ENCODE data around the gene RFLNA.

Gene RFLNA

DNA sequence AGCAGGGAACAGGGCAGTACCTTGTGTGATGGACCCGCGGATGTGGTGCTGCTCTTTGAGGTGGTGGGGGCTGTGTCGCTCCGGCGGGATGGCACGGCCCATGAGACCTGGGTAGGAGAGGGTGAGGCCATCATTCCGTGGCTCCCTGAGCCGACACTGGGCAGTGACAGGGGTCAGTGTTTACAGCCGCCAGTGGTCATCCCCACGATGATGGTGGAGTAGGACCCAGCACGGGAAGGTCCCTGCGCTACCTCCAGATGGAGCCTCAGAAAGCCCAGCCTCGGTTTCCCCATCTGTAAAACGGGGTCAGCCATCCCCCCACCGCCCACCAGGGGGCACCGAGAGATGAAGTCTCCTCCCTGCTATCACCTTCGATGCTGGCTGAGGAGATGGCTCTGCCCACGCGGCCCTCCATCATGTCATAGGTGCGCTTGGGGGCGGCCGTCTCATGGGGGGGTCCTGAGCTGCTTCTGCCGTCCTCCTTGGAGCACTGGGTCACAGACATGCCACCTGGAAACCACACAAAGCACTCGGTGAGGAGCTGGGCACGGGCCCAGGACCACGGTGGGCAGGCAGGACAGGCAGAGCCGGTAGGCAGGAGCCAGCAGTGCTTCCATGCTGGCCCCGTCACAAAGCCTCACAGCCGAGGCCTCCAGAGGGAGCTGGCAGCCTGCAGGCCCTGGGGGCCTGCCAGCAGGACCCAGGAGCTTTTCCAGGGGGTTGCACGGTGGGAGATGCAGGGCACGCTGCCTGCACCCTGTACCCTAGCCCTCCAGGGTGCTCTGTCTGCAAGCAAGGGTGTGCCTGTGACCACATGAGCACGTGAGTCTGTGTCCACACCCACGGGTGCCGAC, 53.1 kb downstream of the RFLNA start:
- no peak for DNase-seq (ENCODE audit: low read depth)
- TF ChIP-seq, protein P1, sequence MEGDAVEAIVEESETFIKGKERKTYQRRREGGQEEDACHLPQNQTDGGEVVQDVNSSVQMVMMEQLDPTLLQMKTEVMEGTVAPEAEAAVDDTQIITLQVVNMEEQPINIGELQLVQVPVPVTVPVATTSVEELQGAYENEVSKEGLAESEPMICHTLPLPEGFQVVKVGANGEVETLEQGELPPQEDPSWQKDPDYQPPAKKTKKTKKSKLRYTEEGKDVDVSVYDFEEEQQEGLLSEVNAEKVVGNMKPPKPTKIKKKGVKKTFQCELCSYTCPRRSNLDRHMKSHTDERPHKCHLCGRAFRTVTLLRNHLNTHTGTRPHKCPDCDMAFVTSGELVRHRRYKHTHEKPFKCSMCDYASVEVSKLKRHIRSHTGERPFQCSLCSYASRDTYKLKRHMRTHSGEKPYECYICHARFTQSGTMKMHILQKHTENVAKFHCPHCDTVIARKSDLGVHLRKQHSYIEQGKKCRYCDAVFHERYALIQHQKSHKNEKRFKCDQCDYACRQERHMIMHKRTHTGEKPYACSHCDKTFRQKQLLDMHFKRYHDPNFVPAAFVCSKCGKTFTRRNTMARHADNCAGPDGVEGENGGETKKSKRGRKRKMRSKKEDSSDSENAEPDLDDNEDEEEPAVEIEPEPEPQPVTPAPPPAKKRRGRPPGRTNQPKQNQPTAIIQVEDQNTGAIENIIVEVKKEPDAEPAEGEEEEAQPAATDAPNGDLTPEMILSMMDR (conservative IDR thresholded peaks at IDR 0.05; ENCODE audit: low read depth, low read length) = peak; percentile 61

GRCh38 chr12:124348659-124349380, 53.9 kb downstream of the RFLNA start:
- DNase-seq (ENCODE audit: low read depth) = no peak

More for the DNA sequence above, 53.1 kb downstream of the RFLNA start:
- no peak overlapping the region for H3K4me3 ChIP-seq (ENCODE audit: low read depth, low read length)

DNA sequence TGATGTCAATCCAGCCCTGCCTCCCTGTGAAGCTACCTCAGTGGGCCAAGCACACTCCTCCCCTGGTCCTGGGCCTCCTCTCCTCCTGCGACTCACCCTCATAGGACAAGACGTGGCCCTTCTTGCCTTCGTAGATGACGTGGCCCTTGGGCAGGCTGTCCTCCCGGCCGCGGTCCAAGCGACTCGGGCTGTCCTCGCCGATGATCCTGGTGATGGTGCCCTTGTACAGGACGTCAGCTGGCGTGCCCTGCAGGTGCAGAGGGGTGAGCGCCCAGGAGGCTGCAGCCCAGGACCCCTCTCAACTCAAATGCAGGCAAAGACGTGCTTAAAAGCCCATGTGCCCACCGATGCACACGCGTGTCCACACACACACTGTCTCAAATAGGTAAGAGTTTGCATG, 55.6 kb downstream of the RFLNA start:
- no peak overlapping the region for H3K4me3 ChIP-seq (ENCODE audit: low read depth, low read length)
- DNase-seq (ENCODE audit: low read depth) = no peak
- TF ChIP-seq, protein P1 (conservative IDR thresholded peaks at IDR 0.05; ENCODE audit: low read depth, low read length) = no peak

More at GRCh38 chr12:124348659-124349380, 53.9 kb downstream of the RFLNA start:
- H3K4me3 ChIP-seq (ENCODE audit: low read depth, low read length) = no peak overlapping the region
- TF ChIP-seq, protein P1 (conservative IDR thresholded peaks at IDR 0.05; ENCODE audit: low read depth, low read length) = no peak

GRCh38 chr12:124351422-124351821, 56.5 kb downstream of the RFLNA start:
- no peak for DNase-seq (ENCODE audit: low read depth)
- TF ChIP-seq, protein P1 (conservative IDR thresholded peaks at IDR 0.05; ENCODE audit: low read depth, low read length) = no peak
- no peak overlapping the region for H3K4me3 ChIP-seq (ENCODE audit: low read depth, low read length)

- TF ChIP-seq, protein P1 (conservative IDR thresholded peaks at IDR 0.05; ENCODE audit: low read depth, low read length) = no peak
- DNase-seq (ENCODE audit: low read depth) = no peak
- H3K4me3 ChIP-seq (ENCODE audit: low read depth, low read length) = no peak overlapping the region
Measured at GRCh38 chr12:124352257-124352656, 57.4 kb downstream of the RFLNA start.

GRCh38 chr12:124352839-124353238, 57.9 kb downstream of the RFLNA start:
- no peak overlapping the region for H3K4me3 ChIP-seq (ENCODE audit: low read depth, low read length)
- TF ChIP-seq, protein P1 (conservative IDR thresholded peaks at IDR 0.05; ENCODE audit: low read depth, low read length) = no peak
- peak; percentile 45 for DNase-seq (ENCODE audit: low read depth)

Data from choroid plexus epithelial cell (primary cell).